BLaER1 treated with 17β-estradiol and CSF1 and Interleukin-3, amounts not matched to agents 10 nM and 100 nM (cell line): ENCODE measurements around the gene CNTLN.

ENCODE experiments used
- H3K27ac ChIP-seq, 11 experiments: shearing (Covaris generic); formaldehyde crosslinking; 2 replicates each; pipeline ENCODE4 v1.8.1; 2022
- H3K27me3 ChIP-seq, 11 experiments: shearing (Covaris generic); formaldehyde crosslinking; 2 replicates each; pipeline ENCODE4 v1.8.1; 2022
- H3K36me3 ChIP-seq, 11 experiments: shearing (Covaris generic); formaldehyde crosslinking; 2 replicates each; pipeline ENCODE4 v1.8.1; 2022
- H3K4me1 ChIP-seq, 10 experiments: shearing (Covaris generic); formaldehyde crosslinking; 2 replicates each; pipeline ENCODE4 v1.8.1; 2022
- H3K4me2 ChIP-seq, 11 experiments: shearing (Covaris generic); formaldehyde crosslinking; 2 replicates each; pipeline ENCODE4 v1.8.1; 2022
- H3K4me3 ChIP-seq, 10 experiments: shearing (Covaris generic); formaldehyde crosslinking; 2 replicates each; pipeline ENCODE4 v1.8.1; 2022
- H3K9ac ChIP-seq, 11 experiments: shearing (Covaris generic); formaldehyde crosslinking; 2 replicates each; pipeline ENCODE4 v1.8.1; 2022
- H3K9me3 ChIP-seq, 11 experiments: shearing (Covaris generic); formaldehyde crosslinking; replicated peaks in 1 of 11; 2 replicates each; pipeline ENCODE4 v1.8.1; 2022
- H4K20me1 ChIP-seq, 11 experiments: shearing (Covaris generic); formaldehyde crosslinking; 2 replicates each; pipeline ENCODE4 v1.8.1; 2022
- Cebpa-rat ChIP-seq, 11 experiments: shearing (Covaris generic); IDR thresholded peaks; 2 replicates each; pipeline ENCODE4 v1.8.1; 2022

CNTLN gene

DNA sequence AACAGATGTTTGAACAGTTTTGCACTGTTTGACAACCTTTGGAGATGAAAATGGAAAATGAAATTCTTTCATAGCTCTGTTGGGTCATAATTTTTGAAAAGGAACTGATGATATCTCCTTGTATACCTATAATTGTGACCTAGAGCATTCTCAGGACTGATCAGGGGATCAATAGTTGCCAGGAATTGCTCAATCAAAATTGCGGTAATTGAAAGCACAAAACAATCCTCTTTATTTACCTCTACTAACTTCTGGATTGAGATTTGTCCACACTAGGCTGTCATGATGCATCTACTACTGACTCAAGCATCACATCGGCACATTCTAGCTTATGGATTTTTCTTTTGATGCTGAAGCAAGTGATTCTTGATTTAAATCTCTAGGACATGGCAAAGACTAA is 4.1 kb upstream of the CNTLN start:
- H3K27me3 ChIP-seq, result no peaks in the 10 kb centered on the region
- H3K4me1 ChIP-seq, result peaks cover 0 to 6% (median 5%) of the 10 kb centered on the region in 10 experiments; a peak in 11 of 20 replicates
- H4K20me1 ChIP-seq, result no peaks in the 10 kb centered on the region
- H3K36me3 ChIP-seq, result no peaks in the 10 kb centered on the region
- H3K27ac ChIP-seq, result no peak overlapping the region
- no peak overlapping the region for H3K9ac ChIP-seq
- no peaks in the 10 kb centered on the region for H3K9me3 ChIP-seq
- H3K4me3 ChIP-seq, result no peak overlapping the region
- TF ChIP-seq Cebpa-rat (IDR thresholded peaks at IDR 0.05), result no peak
- no peak overlapping the region for H3K4me2 ChIP-seq

DNA sequence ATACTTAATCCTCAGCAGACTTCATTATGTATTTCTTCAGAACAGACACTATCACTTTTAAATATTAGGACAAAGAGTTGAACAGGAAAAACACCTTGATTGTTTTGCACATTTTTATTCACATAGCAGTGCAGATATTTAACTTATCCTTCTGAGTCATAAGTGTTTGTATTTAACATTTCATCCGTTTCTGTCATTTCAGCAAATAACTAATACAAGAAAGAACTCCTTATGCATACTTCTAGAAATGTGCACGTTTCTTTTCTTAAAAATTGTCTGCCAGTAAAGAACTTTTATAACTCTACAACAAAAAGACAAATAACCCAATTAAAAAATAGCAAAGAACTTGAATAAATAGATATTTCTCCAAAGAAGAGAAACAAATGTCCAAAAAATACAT is 3.3 kb upstream of the CNTLN start:
- H3K27ac ChIP-seq, result no peak overlapping the region
- TF ChIP-seq Cebpa-rat (IDR thresholded peaks at IDR 0.05), result no peak
- H3K9me3 ChIP-seq, result no peaks in the 10 kb centered on the region; a peak in 1 of 22 replicates
- H3K4me2 ChIP-seq, result no peak overlapping the region
- no peak overlapping the region for H3K4me3 ChIP-seq
- H3K27me3 ChIP-seq, result no peaks in the 10 kb centered on the region
- no peaks in the 10 kb centered on the region for H3K36me3 ChIP-seq
- peaks cover 5 to 13% (median 10%) of the 10 kb centered on the region in 10 experiments; a peak in 12 of 20 replicates for H3K4me1 ChIP-seq
- no peak overlapping the region for H3K9ac ChIP-seq
- no peaks in the 10 kb centered on the region for H4K20me1 ChIP-seq

DNA sequence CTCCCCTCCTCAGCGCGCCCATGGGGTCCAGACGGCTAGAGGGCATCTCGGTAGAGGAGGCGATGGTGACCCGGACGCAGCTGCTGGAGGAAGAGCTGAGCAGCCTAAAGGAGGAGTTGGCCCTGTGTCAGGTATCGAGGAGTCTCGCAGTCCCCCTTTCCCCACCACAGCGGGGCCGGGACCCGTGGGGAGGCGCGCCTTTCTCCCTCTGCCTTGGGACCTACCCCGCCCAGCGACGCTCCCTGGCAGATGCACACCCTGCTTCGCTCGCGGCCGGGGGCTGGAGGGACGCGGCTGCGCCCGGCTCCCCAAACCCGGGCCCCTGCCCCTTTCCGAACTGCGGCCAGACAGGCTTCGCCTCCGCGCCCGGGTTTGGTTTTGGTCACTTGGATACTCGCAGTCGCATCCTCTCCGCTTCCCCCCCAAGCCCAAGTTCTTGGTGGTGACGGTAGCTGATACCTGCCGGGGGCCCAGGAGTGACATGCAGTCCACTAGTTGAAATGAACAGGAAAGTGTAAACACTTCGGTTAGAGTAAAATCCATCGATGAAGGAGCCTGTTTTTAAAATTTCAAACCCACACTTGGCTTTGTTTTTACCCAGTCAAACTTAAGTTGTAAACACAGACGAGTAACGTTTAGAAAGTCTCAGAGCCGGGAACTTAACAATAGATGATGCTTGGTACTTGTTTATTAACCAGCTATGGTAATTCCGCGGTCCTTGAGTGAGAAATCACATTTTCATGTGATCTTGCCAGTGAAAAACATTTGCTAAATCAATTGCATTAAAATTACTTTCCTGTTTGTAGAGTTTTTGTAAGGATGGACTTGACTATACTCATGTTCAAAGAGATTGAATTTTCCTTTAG is 688 bp downstream of the CNTLN start:
- TF ChIP-seq Cebpa-rat (IDR thresholded peaks at IDR 0.05), result no peak
- peaks cover 5 to 16% (median 12%) of the 10 kb centered on the region in 10 experiments; a peak in 12 of 20 replicates for H3K4me1 ChIP-seq
- no peaks in the 10 kb centered on the region for H4K20me1 ChIP-seq
- peak overlapping the region; percentile 74 to 95 (median 86) for H3K4me3 ChIP-seq
- H3K4me2 ChIP-seq, result peak overlapping the region; percentile 72 to 93 (median 82)
- peak overlapping the region; percentile 88 to 96 (median 92) for H3K9ac ChIP-seq
- H3K9me3 ChIP-seq, result peaks cover 0 to 17% (median 4%) of the 10 kb centered on the region in 11 experiments; a peak in 8 of 22 replicates
- H3K27ac ChIP-seq, result peak overlapping the region; percentile 85 to 94 (median 91)
- peaks cover 0 to 13% (median 6%) of the 10 kb centered on the region in 11 experiments; a peak in 12 of 22 replicates for H3K36me3 ChIP-seq
- H3K27me3 ChIP-seq, result no peaks in the 10 kb centered on the region

DNA sequence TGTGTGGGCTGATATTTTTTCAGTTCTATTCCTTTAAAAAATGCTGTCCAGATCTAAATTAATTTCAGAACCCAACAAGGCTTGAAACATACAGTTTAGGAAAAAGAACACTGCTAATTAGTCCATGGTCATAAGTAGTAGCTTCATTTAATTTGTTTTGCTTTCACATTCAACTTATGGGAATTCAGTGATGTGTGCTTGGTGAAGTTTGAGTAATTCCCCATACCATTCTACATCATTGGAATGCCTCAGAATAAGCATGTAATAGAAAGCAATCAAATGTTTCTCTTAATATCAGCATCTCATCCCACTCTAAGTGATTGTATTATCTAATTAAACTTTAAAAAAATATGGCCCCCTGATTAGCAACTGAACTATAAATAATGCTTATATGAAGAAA is 2.7 kb downstream of the CNTLN start:
- Histone ChIP-seq H3K27ac (no peak overlapping the region), H3K4me2 (no peak overlapping the region), H4K20me1 (no peaks in the 10 kb centered on the region), H3K36me3 (peaks cover 0 to 14% (median 6%) of the 10 kb centered on the region in 11 experiments; a peak in 12 of 22 replicates), H3K4me1 (peaks cover 5 to 16% (median 12%) of the 10 kb centered on the region in 10 experiments; a peak in 12 of 20 replicates), H3K9ac (no peak overlapping the region), H3K27me3 (no peaks in the 10 kb centered on the region), H3K4me3 (no peak overlapping the region), H3K9me3 (peaks cover 0 to 17% (median 4%) of the 10 kb centered on the region in 11 experiments; a peak in 8 of 22 replicates)
- TF ChIP-seq Cebpa-rat (IDR thresholded peaks at IDR 0.05), result no peak

DNA sequence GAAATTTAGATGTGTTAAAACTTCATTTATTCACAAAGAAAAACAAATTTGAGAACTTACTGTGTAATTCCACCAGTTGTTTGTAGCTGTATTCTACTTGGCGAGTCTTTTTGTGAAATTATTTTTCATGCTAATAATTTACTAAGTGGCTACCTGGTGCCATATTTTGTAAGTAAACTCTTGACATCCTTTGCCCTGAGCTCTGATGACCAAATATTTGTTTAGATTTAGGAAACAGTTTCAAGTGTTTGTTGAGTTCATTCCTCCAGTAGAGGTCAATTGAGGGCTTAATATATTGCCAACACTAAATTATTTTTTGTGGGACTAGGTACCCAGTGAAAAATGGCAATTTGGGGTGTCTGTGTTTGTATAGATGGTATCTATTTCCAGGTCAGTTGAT is 3.7 kb downstream of the CNTLN start:
- Histone ChIP-seq H3K27me3 (no peaks in the 10 kb centered on the region), H3K9ac (no peak overlapping the region), H3K9me3 (peaks cover 0 to 17% (median 4%) of the 10 kb centered on the region in 11 experiments; a peak in 8 of 22 replicates), H3K36me3 (peaks cover 2 to 18% (median 9%) of the 10 kb centered on the region in 11 experiments; a peak in 16 of 22 replicates), H4K20me1 (no peaks in the 10 kb centered on the region), H3K4me3 (no peak overlapping the region), H3K4me1 (peaks cover 5 to 16% (median 12%) of the 10 kb centered on the region in 10 experiments; a peak in 12 of 20 replicates), H3K4me2 (no peak overlapping the region), H3K27ac (no peak overlapping the region)
- TF ChIP-seq Cebpa-rat (IDR thresholded peaks at IDR 0.05), result no peak

DNA sequence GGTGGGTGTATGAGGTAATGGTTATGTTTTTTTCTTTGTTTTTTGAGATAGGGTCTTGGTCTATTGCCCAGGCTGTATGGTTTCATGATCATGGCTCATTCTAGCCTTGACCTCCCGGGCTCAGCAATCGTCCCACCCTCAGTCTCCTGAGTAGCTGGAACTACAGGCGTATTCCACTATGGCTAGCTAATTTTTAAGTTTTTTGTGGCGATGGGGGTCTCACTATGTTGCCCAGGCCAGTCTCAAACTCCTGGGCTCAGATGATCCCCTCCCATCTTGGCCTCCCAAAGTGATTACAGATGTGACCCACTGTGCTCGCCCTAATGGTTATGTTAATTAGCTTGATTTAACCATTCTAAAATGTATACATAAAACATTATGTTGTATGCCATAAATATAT is 5.6 kb downstream of the CNTLN start:
- H3K4me3 ChIP-seq, result no peak overlapping the region
- no peak overlapping the region for H3K9ac ChIP-seq
- peaks cover 0 to 23% (median 6%) of the 10 kb centered on the region in 11 experiments; a peak in 12 of 22 replicates for H3K9me3 ChIP-seq
- no peak overlapping the region for H3K27ac ChIP-seq
- H3K4me2 ChIP-seq, result no peak overlapping the region
- TF ChIP-seq Cebpa-rat (IDR thresholded peaks at IDR 0.05), result no peak
- H3K27me3 ChIP-seq, result no peaks in the 10 kb centered on the region
- peaks cover 0 to 10% (median 7%) of the 10 kb centered on the region in 10 experiments; a peak in 6 of 20 replicates for H3K4me1 ChIP-seq
- H4K20me1 ChIP-seq, result no peaks in the 10 kb centered on the region
- peaks cover 9 to 27% (median 21%) of the 10 kb centered on the region in 11 experiments; a peak in 21 of 22 replicates for H3K36me3 ChIP-seq

DNA sequence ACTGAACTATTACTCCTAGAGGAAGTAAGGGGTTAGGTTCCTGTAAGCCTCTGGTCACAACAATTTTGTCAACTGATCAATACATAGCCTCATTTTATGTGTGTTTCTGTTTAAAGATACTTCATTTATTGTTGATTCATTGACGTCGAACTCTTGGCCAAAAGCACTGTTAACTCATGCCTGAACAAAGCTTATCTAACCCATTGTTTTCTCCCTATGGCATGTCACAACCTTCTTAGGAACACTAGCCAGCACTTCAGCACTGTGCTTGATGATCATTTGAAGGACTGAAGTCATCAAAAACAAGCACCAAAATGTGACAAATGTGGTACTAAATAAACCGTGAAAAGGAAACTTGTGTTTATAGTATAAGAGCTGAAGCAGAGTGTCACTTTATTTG is 13.5 kb downstream of the CNTLN start:
- H3K4me2 ChIP-seq, result no peak overlapping the region
- no peak overlapping the region for H3K27ac ChIP-seq
- no peak for TF ChIP-seq Cebpa-rat (IDR thresholded peaks at IDR 0.05)
- no peak overlapping the region for H3K4me3 ChIP-seq
- peaks cover 45 to 75% (median 56%) of the 10 kb centered on the region in 11 experiments for H3K36me3 ChIP-seq
- peaks cover 37 to 76% (median 66%) of the 10 kb centered on the region in 11 experiments; a peak in 21 of 22 replicates for H3K9me3 ChIP-seq
- no peaks in the 10 kb centered on the region for H3K4me1 ChIP-seq
- H3K9ac ChIP-seq, result no peak overlapping the region
- no peaks in the 10 kb centered on the region for H4K20me1 ChIP-seq
- no peaks in the 10 kb centered on the region for H3K27me3 ChIP-seq

DNA sequence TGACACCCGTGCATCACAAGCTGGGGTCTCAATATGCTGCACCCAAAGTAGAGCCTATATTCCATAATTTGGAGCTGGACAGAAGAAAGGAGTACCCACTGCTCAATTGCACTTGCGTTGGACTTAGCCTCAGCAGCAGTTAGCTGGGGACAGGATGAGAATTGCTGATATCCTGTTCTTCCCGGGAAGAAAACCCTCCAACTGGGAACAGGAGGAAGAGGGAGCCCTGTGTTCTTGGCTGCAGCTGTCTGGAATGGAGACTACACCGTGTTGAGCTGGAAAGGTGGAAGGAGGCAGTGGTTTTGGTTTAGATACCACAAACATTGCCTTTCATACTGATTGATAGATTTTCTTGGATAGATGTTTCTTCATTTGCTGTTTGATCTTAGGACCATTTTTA is 24.6 kb downstream of the CNTLN start:
- TF ChIP-seq Cebpa-rat (IDR thresholded peaks at IDR 0.05), result no peak
- peaks cover 16 to 60% (median 37%) of the 10 kb centered on the region in 11 experiments for H3K36me3 ChIP-seq

DNA sequence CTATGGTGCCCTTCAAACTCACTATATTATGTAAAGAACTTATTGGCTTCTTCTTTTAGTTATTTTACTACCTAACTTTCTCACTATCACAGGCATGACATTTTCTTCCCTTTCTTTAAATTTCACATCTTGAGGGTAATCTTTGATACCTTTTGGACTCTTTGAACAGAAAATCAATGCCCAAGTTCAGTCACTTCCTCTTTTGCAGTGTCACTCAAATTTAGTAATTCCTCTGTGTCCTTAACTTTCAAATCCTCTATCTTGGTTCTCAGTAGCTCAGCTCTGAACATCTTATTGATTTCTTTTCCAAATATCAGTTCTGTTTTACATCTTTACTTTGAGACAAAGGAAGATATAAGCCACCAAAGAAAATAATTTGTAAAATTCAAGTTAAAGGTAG is 25.5 kb downstream of the CNTLN start:
- no peak overlapping the region for H3K27ac ChIP-seq
- TF ChIP-seq Cebpa-rat (IDR thresholded peaks at IDR 0.05), result no peak
- no peak overlapping the region for H3K4me3 ChIP-seq
- H3K9me3 ChIP-seq, result peaks cover 8 to 31% (median 23%) of the 10 kb centered on the region in 11 experiments
- no peaks in the 10 kb centered on the region for H3K27me3 ChIP-seq
- H3K36me3 ChIP-seq, result peaks cover 8 to 51% (median 29%) of the 10 kb centered on the region in 11 experiments
- H3K4me1 ChIP-seq, result peaks cover 0 to under 1% (median 0%) of the 10 kb centered on the region in 10 experiments; a peak in 2 of 20 replicates
- H3K9ac ChIP-seq, result no peak overlapping the region
- no peaks in the 10 kb centered on the region for H4K20me1 ChIP-seq
- no peak overlapping the region for H3K4me2 ChIP-seq

More for the DNA sequence above, 24.6 kb downstream of the CNTLN start:
- Histone ChIP-seq H3K9me3 (peaks cover 16 to 40% (median 32%) of the 10 kb centered on the region in 11 experiments), H3K27ac (no peak overlapping the region), H3K4me3 (no peak overlapping the region), H4K20me1 (no peaks in the 10 kb centered on the region), H3K27me3 (no peaks in the 10 kb centered on the region), H3K4me1 (no peaks in the 10 kb centered on the region), H3K4me2 (no peak overlapping the region), H3K9ac (no peak overlapping the region)
